Measurements from ENCODE around the gene SPINT1. TPM values are rescaled to one million over a fixed set of nuclear protein-coding genes. Genes with fewer than 3 reads are reported as not detected.

The SPINT1 gene
- total and polyA plus RNA-seq, 2 of the 13 experiments (the other 11 are each of a cell fraction or from before 2014, with no cell fraction given): 0.49 to 2.5 TPM

- no peak for TF ChIP-seq ZFP36L2 (CRISPR knock-in tag; IDR thresholded peaks at IDR 0.05)
- TF ChIP-seq CEBPB (IDR thresholded peaks at IDR 0.05; ENCODE audit: borderline replicate concordance, low read depth, low read length): peak; percentile 38; the same call in 1 of the 2 replicates
- no peak for TF ChIP-seq FIP1L1 (IDR thresholded peaks at IDR 0.05; ENCODE audit: borderline replicate concordance, insufficient read depth, low read depth, low read length)
Observed at GRCh38 chr15:40826423-40827075, 17.3 kb upstream of the SPINT1 start (continued).

GRCh38 chr15:40828447-40829036 lies 15.3 kb upstream of the SPINT1 start, which contains the start of gene PPP1R14D:
TSS of gene PPP1R14D (minus strand) at chr15:40828708. CDS start at chr15:40828641, 67 bp downstream.
- no TSS peak for BruUV-seq (replicated peaks)
- DNase-seq (ENCODE audit: low spot score): no peak
- CTCF ChIA-PET (ENCODE audit: low intra/inter-chr PET ratio, low total read pairs): no interaction called here
- Histone ChIP-seq H3K9me3 (ENCODE audit: low read length) (no peaks in the 10 kb centered on the region), H3K79me2 (ENCODE audit: insufficient read depth, low read length) (no peaks in the 10 kb centered on the region), H3K4me2 (ENCODE audit: low read depth, low read length) (peak within 1 kb of the TSS; percentile 73), H3K4me3 (replicated peaks in 1 of 3; ENCODE audit: insufficient read depth in 1 of 3, low read depth in 2 of 3, low read length in 3 of 3) (peak within 1 kb of the TSS; percentile 44 to 55 (median 51); a peak in 5 of 6 replicates), H3K27ac (ENCODE audit: extremely low read length, insufficient read depth, low read length) (no peak within 1 kb of the TSS), H3K36me3 (replicated peaks in 1 of 2; ENCODE audit: control insufficient read depth in 1 of 2, insufficient read depth in 2 of 2, low read length in 2 of 2) (no peaks in the 10 kb centered on the region), H3K27me3 (ENCODE audit: control insufficient read depth in 1 of 2, insufficient read depth in 2 of 2, low read length in 2 of 2) (no peaks in the 10 kb centered on the region), H4K20me1 (ENCODE audit: insufficient read depth, low read length) (no peaks in the 10 kb centered on the region), H3K4me1 (ENCODE audit: insufficient read depth, low read length) (peaks cover 66% of the 10 kb centered on the region), H3K9ac (ENCODE audit: insufficient read depth, low read depth, low read length) (peak within 1 kb of the TSS; percentile 43), H2AFZ (ENCODE audit: low read length) (peak within 1 kb of the TSS; percentile 86)
- POLR2A ChIA-PET: interaction anchor here (0.9 to 1.3 kb wide), 3 partner anchors 19 to 22 kb away, joined by 3 read pairs; partner anchors contain the start of genes DNAJC17 and ZFYVE19
- WGBS (ENCODE audit: low lambda C conversion rate): 75% methylated on average over 2 of the region's 6 CpGs
- in situ Hi-C loops (cut with HindIII; ENCODE audit: extremely low pct_ligation_motif_present, low pct_unique_long_range_greater_than_20kb): no loop called here
- peak; percentile 14; the same call in 1 of the 3 replicates for ATAC-seq
- no peak for FAIRE-seq
- intact Hi-C loops (cut with micrococcal nuclease; ENCODE audit: unreplicated experiment): no loop called here
- TF ChIP-seq ZKSCAN1 (IDR thresholded peaks at IDR 0.05; ENCODE audit: low read length) (no peak), RARA (CRISPR knock-in tag; IDR thresholded peaks at IDR 0.05) (no peak), ZNF609 (CRISPR knock-in tag; IDR thresholded peaks at IDR 0.05; ENCODE audit: borderline replicate concordance) (no peak), YY1 (IDR thresholded peaks at IDR 0.05; ENCODE audit: insufficient read depth, insufficient replicate concordance, low read depth, low read length) (no peak), CTCF (CRISPR knock-in tag; IDR thresholded peaks at IDR 0.05) (no peak), NRL (CRISPR knock-in tag; IDR thresholded peaks at IDR 0.05; ENCODE audit: borderline replicate concordance) (peak; percentile 50; the same call in 1 of the 2 replicates), RELA (CRISPR knock-in tag; IDR thresholded peaks at IDR 0.05) (no peak), ATF7-NPFF (CRISPR knock-in tag; IDR thresholded peaks at IDR 0.05; ENCODE audit: low read depth) (no peak), AGO2 (optimal IDR thresholded peaks at IDR 0.05; ENCODE audit: low read depth, low read length) (no peak)
